ENCODE data around the gene PTGR2. TPM values are rescaled to one million over a fixed set of nuclear protein-coding genes. Genes with fewer than 3 reads are reported as not detected.
"Not testable (repeated sequence)": the region's sequence is repeated elsewhere in the genome, so short reads cannot be mapped to it uniquely, and the experiment has no call there.

PTGR2 gene
- total RNA-seq, 8 experiments from 2014 or later: 6.2 to 26.9 (median 13.0) TPM

DNA sequence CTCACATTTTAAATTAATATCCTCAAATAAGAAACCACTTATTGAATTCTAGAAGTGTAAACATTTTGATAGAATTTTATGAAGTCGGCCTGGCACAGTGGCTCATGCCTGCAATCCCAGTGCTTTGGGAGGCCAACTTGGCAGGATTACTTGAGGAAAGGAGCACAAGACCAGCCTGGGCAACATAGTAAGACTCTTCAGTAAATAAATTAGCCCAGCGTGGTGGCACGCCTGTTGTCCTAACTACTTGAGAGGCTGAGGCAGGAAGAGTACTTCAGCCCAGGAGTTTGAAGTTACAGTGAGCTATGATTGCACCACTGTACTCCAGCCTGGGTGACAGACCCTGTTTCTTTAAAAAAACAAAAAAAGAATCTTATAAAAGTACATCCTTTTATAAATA, 26.2 kb downstream of the PTGR2 start:
- in situ Hi-C loops (cut with MboI; ENCODE audit: low pct_unique_long_range_greater_than_20kb in 2 of 9, low sequenced_read_pairs in 9 of 9, unreplicated experiment in 9 of 9): no loop called here
- no peaks in the 10 kb centered on the region for H3K4me1 ChIP-seq (replicated peaks in 1 of 2)
- no peak overlapping the region for H3K27ac ChIP-seq
- 89 to 100% (median 100%) methylated on average over 1 to 3 of the region's 3 CpGs; no CpG with 5 or more reads in 4 of the 10 experiments for WGBS, 10 experiments
- ATAC-seq (replicated peaks in 6 of 8): no peak
- no peak overlapping the region for H3K4me3 ChIP-seq

DNA sequence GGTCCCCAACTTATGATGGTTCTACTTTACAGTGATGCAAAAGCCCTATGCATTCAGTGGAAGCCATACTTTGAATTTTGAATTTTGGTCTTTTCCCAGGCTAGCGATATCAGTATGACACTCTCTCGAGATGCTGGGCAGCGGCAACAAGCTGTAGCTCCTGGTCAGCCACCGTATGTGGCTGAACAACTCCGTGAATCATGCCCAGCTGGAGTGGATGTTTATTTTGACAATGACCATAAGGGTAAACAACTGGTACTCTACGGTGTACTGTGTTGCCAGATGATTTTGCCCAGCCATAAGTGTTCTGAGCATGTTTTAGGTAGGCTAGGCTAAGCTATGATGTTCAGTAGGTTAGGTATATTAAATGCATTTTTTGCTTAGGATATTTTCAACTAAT, 26.8 kb downstream of the PTGR2 start:
- H3K4me1 ChIP-seq (replicated peaks in 1 of 2): no peaks in the 10 kb centered on the region
- H3K4me3 ChIP-seq: no peak overlapping the region
- no peak for ATAC-seq (replicated peaks in 6 of 8)
- 62 to 100% (median 88%) methylated on average over 1 to 6 of the region's 6 CpGs; no CpG with 5 or more reads in 1 of the 10 experiments for WGBS, 10 experiments
- no peak overlapping the region for H3K27ac ChIP-seq
- in situ Hi-C loops (cut with MboI; ENCODE audit: low pct_unique_long_range_greater_than_20kb in 2 of 9, low sequenced_read_pairs in 9 of 9, unreplicated experiment in 9 of 9): no loop called here

DNA sequence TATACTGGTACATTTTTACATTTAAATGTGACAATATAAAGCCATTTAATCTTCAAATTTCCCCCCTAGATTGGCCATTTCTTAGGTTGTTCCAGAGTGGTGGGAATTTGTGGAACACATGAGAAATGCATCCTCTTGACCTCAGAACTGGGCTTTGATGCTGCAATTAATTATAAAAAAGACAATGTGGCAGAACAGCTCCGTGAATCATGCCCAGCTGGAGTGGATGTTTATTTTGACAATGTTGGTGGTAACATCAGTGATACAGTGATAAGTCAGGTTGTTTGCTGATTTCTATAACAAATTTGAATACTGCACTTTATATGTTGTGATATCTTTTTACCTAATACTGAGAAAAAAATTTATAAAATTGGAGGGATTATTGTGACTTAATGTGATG, 27.4 kb downstream of the PTGR2 start:
- Histone ChIP-seq H3K4me1 (replicated peaks in 1 of 2) (no peaks in the 10 kb centered on the region), H3K27ac (no peak overlapping the region), H3K4me3 (no peak overlapping the region)
- in situ Hi-C loops (cut with MboI; ENCODE audit: low pct_unique_long_range_greater_than_20kb in 2 of 9, low sequenced_read_pairs in 9 of 9, unreplicated experiment in 9 of 9): no loop called here
- ATAC-seq (replicated peaks in 6 of 8): no peak
- WGBS, 10 experiments: 0 to 100% (median 60%) methylated on average over 1 of the region's 1 CpG; no CpG with 5 or more reads in 1 of the 10 experiments

DNA sequence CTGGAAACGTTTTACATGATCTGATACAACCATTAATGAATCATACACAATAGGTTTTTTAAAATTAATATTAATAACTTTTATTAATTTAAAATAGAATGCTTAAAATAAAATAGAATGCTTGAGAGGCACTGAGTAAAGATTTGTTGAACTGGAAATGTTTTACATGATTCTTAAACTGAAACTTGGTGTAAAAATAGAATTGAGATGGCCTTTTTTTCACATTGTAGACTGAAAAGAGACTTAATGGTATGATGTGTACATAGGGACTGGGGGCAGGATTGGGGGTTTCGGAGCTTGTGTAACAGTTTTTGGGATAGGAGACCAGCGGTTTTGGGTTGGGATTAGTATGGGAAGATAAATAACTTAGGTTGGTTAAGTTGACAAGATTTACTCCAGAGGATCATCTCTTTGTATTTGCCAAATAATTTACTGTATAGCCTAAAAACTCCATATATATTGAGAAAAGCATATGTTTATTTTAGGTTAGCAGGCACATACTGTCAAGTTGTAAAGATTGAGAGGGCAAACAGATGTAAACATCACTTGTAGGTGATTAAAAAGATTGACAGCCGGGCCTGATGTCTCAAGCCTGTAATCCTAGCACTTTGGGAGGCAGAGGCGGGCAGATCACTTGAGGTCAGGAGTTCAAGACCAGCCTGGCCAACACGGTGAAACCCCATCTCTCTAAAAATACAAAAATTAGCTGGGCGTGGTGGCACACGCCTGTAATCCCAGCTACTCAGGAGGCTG, 33.0 kb downstream of the PTGR2 start:
- in situ Hi-C loops (cut with MboI; ENCODE audit: low pct_unique_long_range_greater_than_20kb in 2 of 9, low sequenced_read_pairs in 9 of 9, unreplicated experiment in 9 of 9): no loop called here
- peaks cover 14% of the 10 kb centered on the region in 2 donors for H3K4me1 ChIP-seq (replicated peaks in 1 of 2)
- 42 to 100% (median 78%) methylated on average over 1 to 7 of the region's 8 CpGs for WGBS, 10 experiments
- H3K4me3 ChIP-seq: no peak overlapping the region
- no peak for ATAC-seq (replicated peaks in 6 of 8)
- no peak overlapping the region for H3K27ac ChIP-seq

DNA sequence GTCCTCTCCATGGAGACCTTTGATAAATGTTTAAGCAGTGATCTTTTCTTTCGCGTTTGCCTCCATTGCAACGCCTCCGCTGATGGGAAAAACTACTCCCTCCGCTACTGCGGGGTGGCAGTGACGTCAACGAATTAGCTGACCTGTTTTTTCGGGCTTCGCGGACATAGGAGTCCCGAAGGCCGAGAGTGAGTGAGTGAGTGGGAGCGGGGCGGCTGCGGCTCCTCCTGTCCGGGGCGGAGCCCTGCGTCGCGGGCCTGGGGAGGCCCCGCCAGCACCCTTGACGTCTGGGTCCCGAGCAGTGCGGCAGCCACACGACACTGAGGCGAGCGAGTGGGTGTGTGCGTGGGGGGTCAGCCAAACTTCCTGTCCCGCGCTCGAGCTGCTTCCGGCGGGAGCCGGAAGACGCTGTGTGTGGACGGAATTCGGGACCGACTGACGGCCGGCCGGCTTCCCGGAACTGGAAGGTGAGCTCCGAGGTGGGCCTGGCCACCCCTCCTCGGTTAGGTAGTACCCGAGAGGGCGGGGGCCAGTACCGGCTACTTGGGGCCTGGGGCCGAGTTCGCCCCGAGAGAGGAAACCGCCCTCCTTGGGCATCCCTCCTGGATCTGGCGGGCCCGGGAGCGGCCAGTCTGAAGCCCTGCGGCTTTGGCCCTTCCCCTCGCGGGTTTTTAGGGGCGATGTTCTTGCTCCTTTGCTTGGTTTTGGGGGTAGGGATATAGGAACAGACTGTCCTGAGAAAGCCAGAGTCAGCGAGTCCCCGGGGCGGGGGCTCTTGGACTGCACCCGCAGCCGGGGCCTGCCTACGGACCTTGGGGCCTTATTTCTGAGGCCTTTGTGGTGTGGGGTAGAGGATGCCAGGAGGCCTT, 35.1 kb downstream of the PTGR2 start, which contains the start of gene ZNF410:
ZNF410 (plus strand) TSS at position 411 of the 869 bp plus-strand sequence. CDS start 5,317 bp downstream, outside the sequence.
- in situ Hi-C loops (cut with MboI; ENCODE audit: low pct_unique_long_range_greater_than_20kb in 2 of 9, low sequenced_read_pairs in 9 of 9, unreplicated experiment in 9 of 9): no loop called here

DNA sequence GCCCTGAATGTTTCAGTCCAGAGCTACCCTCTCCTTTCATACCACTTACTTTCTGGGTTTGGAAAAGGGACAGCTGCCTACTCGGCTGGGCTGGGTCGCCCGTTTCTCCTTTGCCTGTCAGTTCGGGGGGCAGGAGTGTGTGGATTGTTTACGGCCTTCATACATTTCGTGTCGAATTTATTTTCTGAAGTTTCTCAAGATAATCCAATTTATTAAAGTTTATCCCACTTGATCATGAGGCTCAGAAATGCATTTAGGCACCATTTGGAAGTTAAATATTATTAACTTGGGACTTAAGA, 35.6 kb downstream of the PTGR2 start:
- ATAC-seq (replicated peaks in 6 of 8): no peak
- in situ Hi-C loops (cut with MboI; ENCODE audit: low pct_unique_long_range_greater_than_20kb in 2 of 9, low sequenced_read_pairs in 9 of 9, unreplicated experiment in 9 of 9): no loop called here
- Histone ChIP-seq H3K4me3 (peak overlapping the region; percentile 56 to 92 (median 87)), H3K27ac (peak overlapping the region; percentile 55 to 90), H3K4me1 (replicated peaks in 1 of 2) (peaks cover 14% of the 10 kb centered on the region in 2 donors)
- 0 to 4% (median 0%) methylated on average over 2 to 7 of the region's 7 CpGs; no CpG with 5 or more reads in 3 of the 10 experiments for WGBS, 10 experiments

More for the DNA sequence above, 35.1 kb downstream of the PTGR2 start, which contains the start of gene ZNF410:
- ATAC-seq (replicated peaks in 6 of 8): peak; percentile 92 to 99 (median 98)
- H3K27ac ChIP-seq: peak within 1 kb of the TSS; percentile 55 to 90
- peak within 1 kb of the TSS; percentile 56 to 92 (median 87) for H3K4me3 ChIP-seq
- WGBS, 10 experiments: 0 to 6% (median 0%) methylated on average over 2 to 25 of the region's 65 CpGs; no CpG with 5 or more reads in 2 of the 10 experiments
- peaks cover 14% of the 10 kb centered on the region in 2 donors for H3K4me1 ChIP-seq (replicated peaks in 1 of 2)

DNA sequence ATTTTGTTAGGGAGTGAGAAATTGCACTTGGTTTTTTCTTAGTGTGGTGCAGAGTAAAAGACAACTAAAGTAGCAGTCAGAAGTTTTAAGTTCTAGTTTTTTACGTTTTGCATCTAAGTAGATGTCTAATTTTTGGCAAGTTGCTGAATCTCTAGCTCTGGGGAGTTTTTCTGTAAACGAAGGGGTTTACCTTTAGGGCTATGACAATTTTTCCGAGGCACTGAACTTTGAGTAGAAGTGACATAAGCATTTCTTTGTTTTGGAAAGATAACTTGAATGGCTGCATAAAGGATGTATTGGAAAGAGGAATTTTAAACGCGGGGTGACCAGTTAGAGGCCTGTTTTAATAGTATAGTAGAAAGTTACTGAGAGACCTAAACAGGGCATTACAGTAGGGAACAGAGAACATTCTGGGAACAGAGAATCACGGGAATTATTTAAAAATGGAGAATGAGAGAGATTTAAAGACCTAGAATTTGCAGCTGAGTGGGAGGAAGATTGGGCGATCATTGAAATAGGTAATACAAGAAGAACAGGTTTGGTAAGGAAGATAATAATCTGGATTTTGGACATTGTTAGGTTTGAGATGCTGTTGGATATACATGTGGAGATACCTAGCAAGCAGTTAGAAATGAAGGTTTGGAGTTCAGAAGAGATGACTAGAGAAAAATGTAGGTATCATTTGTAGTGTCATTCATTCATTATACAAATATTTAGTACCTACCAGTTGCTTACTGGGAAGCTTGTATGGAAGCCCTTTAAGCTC, 36.2 kb downstream of the PTGR2 start:
- Histone ChIP-seq H3K27ac (no peak overlapping the region), H3K4me3 (peak overlapping the region; percentile 56 to 92 (median 87)), H3K4me1 (replicated peaks in 1 of 2) (peaks cover 14% of the 10 kb centered on the region in 2 donors)
- no peak for ATAC-seq (replicated peaks in 6 of 8)
- WGBS, 10 experiments: 13 to 83% (median 34%) methylated on average over 1 to 7 of the region's 7 CpGs
- in situ Hi-C loops (cut with MboI; ENCODE audit: low pct_unique_long_range_greater_than_20kb in 2 of 9, low sequenced_read_pairs in 9 of 9, unreplicated experiment in 9 of 9): no loop called here

DNA sequence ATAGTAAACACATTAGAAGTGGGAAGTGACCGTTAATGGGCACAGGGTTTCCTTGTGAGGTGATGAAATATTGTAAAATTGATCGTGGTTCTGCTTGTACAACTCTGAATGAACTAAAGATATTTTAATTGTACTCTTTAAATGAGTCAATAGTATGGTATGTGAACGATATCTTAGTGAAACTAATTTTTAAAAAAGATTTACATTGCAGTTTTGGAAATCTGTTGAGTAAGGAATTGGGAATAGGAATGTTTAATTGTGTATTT, 36.8 kb downstream of the PTGR2 start:
- in situ Hi-C loops (cut with MboI; ENCODE audit: low pct_unique_long_range_greater_than_20kb in 2 of 9, low sequenced_read_pairs in 9 of 9, unreplicated experiment in 9 of 9): no loop called here
- WGBS, 10 experiments: 0 to 100% (median 71%) methylated on average over 1 to 3 of the region's 3 CpGs; no CpG with 5 or more reads in 1 of the 10 experiments
- no peak overlapping the region for H3K27ac ChIP-seq
- H3K4me1 ChIP-seq (replicated peaks in 1 of 2): peaks cover 14% of the 10 kb centered on the region in 2 donors
- no peak for ATAC-seq (replicated peaks in 6 of 8)
- H3K4me3 ChIP-seq: peak overlapping the region in 1 of 5 donors; percentile 74

DNA sequence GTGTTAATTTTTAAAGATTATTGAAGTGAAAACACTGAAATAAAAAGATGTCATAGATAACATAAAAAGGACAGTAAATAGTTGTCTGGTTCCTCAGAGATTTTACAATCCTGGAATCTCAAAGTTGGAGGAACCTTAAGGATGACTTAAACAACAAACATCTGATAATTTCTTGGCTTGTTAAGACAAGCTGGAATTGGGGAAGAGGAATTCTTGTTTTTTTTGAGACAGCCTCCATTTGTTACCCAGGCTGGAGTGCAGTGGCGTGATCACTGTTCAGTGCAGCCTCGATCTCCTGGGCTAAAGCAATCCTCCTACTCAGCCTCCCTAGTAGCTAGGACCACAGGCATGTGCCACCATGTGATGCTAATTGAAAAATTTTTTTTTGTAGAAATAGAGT, 37.3 kb downstream of the PTGR2 start:
- Histone ChIP-seq H3K4me3 (no peak overlapping the region), H3K27ac (no peak overlapping the region), H3K4me1 (replicated peaks in 1 of 2) (peaks cover 14% of the 10 kb centered on the region in 2 donors)
- ATAC-seq (replicated peaks in 6 of 8): no peak
- 29 to 100% (median 83%) methylated on average over 1 to 2 of the region's 2 CpGs; no CpG with 5 or more reads in 5 of the 10 experiments for WGBS, 10 experiments
- in situ Hi-C loops (cut with MboI; ENCODE audit: low pct_unique_long_range_greater_than_20kb in 2 of 9, low sequenced_read_pairs in 9 of 9, unreplicated experiment in 9 of 9): no loop called here

DNA sequence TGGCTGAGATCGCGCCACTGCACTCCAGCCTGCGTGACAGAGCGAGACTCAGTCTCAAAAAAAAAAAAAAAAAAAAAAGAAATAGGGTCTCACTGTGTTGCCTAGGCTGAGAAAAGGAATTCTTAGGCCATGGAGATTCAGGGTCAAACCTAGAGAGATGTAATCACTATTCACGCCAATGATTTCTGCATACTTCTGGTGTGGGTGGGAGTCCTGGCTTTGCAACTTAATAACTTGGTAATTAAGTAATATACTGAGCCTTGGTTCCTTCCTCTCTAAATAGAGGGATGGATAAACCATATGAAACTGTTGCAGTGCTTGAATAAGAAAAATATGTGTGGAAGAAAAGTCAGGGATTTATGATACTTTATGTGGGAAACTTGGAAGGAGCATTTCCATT, 37.7 kb downstream of the PTGR2 start:
- ATAC-seq (replicated peaks in 6 of 8): no peak
- H3K27ac ChIP-seq: no peak overlapping the region
- in situ Hi-C loops (cut with MboI; ENCODE audit: low pct_unique_long_range_greater_than_20kb in 2 of 9, low sequenced_read_pairs in 9 of 9, unreplicated experiment in 9 of 9): no loop called here
- peaks cover 14% of the 10 kb centered on the region in 2 donors for H3K4me1 ChIP-seq (replicated peaks in 1 of 2)
- H3K4me3 ChIP-seq: no peak overlapping the region
- 44 to 97% (median 79%) methylated on average over 1 to 5 of the region's 5 CpGs; no CpG with 5 or more reads in 2 of the 10 experiments for WGBS, 10 experiments

DNA sequence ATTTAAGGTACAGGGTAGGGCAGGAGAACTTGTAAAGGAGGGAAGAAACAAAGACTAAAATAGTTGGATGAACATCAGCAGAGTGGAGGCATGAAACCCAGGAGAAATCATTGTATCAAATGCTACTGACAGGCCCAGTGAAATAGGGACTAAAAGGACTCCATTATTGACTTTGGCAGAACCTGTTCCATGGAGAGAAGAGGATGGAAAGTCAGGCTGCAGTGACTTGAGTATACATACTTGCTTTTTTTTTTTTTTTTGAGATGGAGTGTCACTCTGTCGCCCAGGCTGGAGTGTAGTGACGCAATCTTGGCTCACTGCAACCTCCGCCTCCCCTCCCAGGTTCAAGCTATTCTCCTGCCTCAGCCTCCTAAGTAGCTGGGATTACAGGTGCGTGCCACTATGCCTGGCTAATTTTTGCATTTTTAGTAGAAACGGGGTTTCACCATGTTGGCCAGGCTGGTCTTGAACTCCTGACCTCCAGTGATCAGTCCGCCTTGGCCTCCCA, 42.6 kb downstream of the PTGR2 start:
- WGBS, 10 experiments: 98 to 100% (median 100%) methylated on average over 1 to 5 of the region's 6 CpGs; no CpG with 5 or more reads in 6 of the 10 experiments
- H3K4me1 ChIP-seq (replicated peaks in 1 of 2); H3K4me3 ChIP-seq; H3K27ac ChIP-seq; ATAC-seq (replicated peaks in 6 of 8); in situ Hi-C loops (cut with MboI; ENCODE audit: low pct_unique_long_range_greater_than_20kb in 2 of 9, low sequenced_read_pairs in 9 of 9, unreplicated experiment in 9 of 9): not testable (repeated sequence)

DNA sequence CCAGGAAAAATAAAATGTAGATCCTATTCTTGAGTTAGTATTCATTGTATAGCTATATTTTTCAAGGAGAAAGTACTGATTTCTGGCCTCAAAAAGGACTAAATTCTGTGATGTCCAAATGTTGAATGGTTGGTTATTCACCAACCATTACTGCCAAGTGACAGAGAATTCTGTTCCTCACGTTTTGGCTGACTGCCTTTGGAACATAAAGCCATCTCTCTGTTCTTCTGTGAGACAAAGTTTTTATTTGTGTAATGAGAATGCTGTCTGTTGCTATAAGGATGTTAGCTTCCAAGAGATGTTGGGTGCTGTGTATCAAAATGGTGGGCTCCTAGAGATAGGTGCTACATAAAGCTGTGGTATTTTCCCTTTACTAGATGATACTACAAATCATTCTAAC, 44.3 kb downstream of the PTGR2 start:
- in situ Hi-C loops (cut with MboI; ENCODE audit: low pct_unique_long_range_greater_than_20kb in 2 of 9, low sequenced_read_pairs in 9 of 9, unreplicated experiment in 9 of 9): no loop called here
- no peaks in the 10 kb centered on the region for H3K4me1 ChIP-seq (replicated peaks in 1 of 2)
- 67 to 100% (median 80%) methylated on average over 1 of the region's 1 CpG; no CpG with 5 or more reads in 6 of the 10 experiments for WGBS, 10 experiments

More for the DNA sequence above, 44.3 kb downstream of the PTGR2 start:
- no peak overlapping the region for H3K4me3 ChIP-seq
- H3K27ac ChIP-seq: no peak overlapping the region
- no peak for ATAC-seq (replicated peaks in 6 of 8)

All from motor neuron (in vitro differentiated cells).